AG04450 (cell line): ENCODE data around the gene C14orf132. TPM values are rescaled to one million over a fixed set of nuclear protein-coding genes. Genes with fewer than 3 reads are reported as not detected.

Source experiments
- CTCF ChIA-PET: fragments of 300-600, 350-600 bp; formaldehyde crosslinking; extraction: SDS; loops from one replicate; lab custom pipeline; 2022; ENCODE audit warnings: antibody characterized with exemption, inconsistent platforms; lab: Charles Lee
- POLR2A ChIA-PET: fragments of 350-600 bp; formaldehyde crosslinking; extraction: SDS; loops from one replicate; lab custom pipeline; 2021; ENCODE audit warnings: antibody characterized with exemption, inconsistent platforms; lab: Yijun Ruan, JAX
- DNase-seq: peaks from one replicate; pipeline ENCODE4 v3.0.0-alpha.2; 2011; ENCODE audit warnings: low read depth, low spot score
- H3K27ac ChIP-seq: one replicate; pipeline ENCODE4 v1.5.1; 2012; ENCODE audit warnings: low read depth, low read length, control low read depth
- H3K27me3 ChIP-seq: one replicate; pipeline ENCODE4 v1.6.0; 2012; ENCODE audit warnings: low read length; ENCODE audit not compliant: control insufficient read depth, insufficient read depth
- H3K4me3 ChIP-seq: 2 replicates; pipeline ENCODE4 v1.5.1; 2011; ENCODE audit warnings: mild to moderate bottlenecking, low read depth, low read length, control low read depth
- H3K9me3 ChIP-seq: 2 replicates; pipeline ENCODE4 v1.5.1; 2012; ENCODE audit warnings: low read length; ENCODE audit not compliant: control insufficient read depth, insufficient read depth
- CTCF ChIP-seq: IDR thresholded peaks from 2 replicates; pipeline ENCODE4 v1.5.1; 2011; ENCODE audit warnings: low read depth, low read length, control low read depth, inconsistent platforms
- polyA plus RNA-seq: library from polyadenylated mRNA; depleted of rRNA; stranded (reverse); fragments of >200 nt; gene quantifications from 2 replicates; pipeline ENCODE4 v1.2.3, GENCODE V29; 2011

C14orf132 gene
- polyA plus RNA-seq, 1 experiment: 42.0 TPM

GRCh38 chr14:96112032-96112431 lies 72.9 kb downstream of the C14orf132 start:
- peaks cover 17% of the 10 kb centered on the region for H3K9me3 ChIP-seq
- POLR2A ChIA-PET: interaction anchor here (0.6 kb wide), 1 partner anchor 123 kb away, joined by 3 read pairs; no protein-coding TSS in a partner anchor
- CTCF ChIA-PET: interaction anchor here (2.1 kb wide), 1 partner anchor 11 kb away, joined by 5 read pairs; no protein-coding TSS in a partner anchor
- no peak for DNase-seq
- H3K27me3 ChIP-seq: no peaks in the 10 kb centered on the region
- no peak overlapping the region for H3K4me3 ChIP-seq
- no peak for TF ChIP-seq CTCF
- H3K27ac ChIP-seq: no peak overlapping the region

GRCh38 chr14:96114002-96114401 lies 74.8 kb downstream of the C14orf132 start:
- Histone ChIP-seq H3K4me3 (no peak overlapping the region), H3K9me3 (peaks cover 17% of the 10 kb centered on the region), H3K27me3 (no peaks in the 10 kb centered on the region), H3K27ac (no peak overlapping the region)
- ChIA-PET CTCF (interaction anchor here (1.3 to 2.1 kb wide), 2 partner anchors 13 kb away, joined by 3 to 5 read pairs; no protein-coding TSS in a partner anchor), POLR2A (no interaction called here)
- TF ChIP-seq CTCF: no peak
- no peak for DNase-seq

- TF ChIP-seq CTCF: peak; percentile 36; the same call in 1 of the 2 replicates
- Histone ChIP-seq H3K9me3 (peaks cover 15% of the 10 kb centered on the region), H3K4me3 (no peak overlapping the region), H3K27ac (peak overlapping the region; percentile 47), H3K27me3 (no peaks in the 10 kb centered on the region)
- ChIA-PET POLR2A (interaction anchor here (1.1 kb wide), 1 partner anchor 12 kb away, joined by 3 read pairs; no protein-coding TSS in a partner anchor), CTCF (interaction anchor here (1.1 to 3.0 kb wide), 2 partner anchors 16 to 17 kb away, joined by 3 to 13 read pairs; no protein-coding TSS in a partner anchor)
- no peak for DNase-seq
Observed at GRCh38 chr14:96117101-96117897, 78.1 kb downstream of the C14orf132 start.

- DNase-seq: no peak
- Histone ChIP-seq H3K9me3 (peaks cover 14% of the 10 kb centered on the region), H3K27ac (peak overlapping the region; percentile 0), H3K4me3 (no peak overlapping the region), H3K27me3 (no peaks in the 10 kb centered on the region)
- ChIA-PET CTCF (interaction anchor here (1.3 to 3.0 kb wide), 2 partner anchors 17 to 156 kb away, joined by 4 to 13 read pairs; no protein-coding TSS in a partner anchor), POLR2A (interaction anchor here (1.1 kb wide), 1 partner anchor 13 kb away, joined by 3 read pairs; no protein-coding TSS in a partner anchor)
- no peak for TF ChIP-seq CTCF
Observed at GRCh38 chr14:96117960-96118359, 78.8 kb downstream of the C14orf132 start.

GRCh38 chr14:96118391-96118790 lies 79.2 kb downstream of the C14orf132 start:
- TF ChIP-seq CTCF: no peak
- peak overlapping the region; percentile 13 for H3K27ac ChIP-seq
- H3K4me3 ChIP-seq: no peak overlapping the region
- ChIA-PET CTCF (interaction anchor here (1.2 to 3.0 kb wide), 3 partner anchors 18 to 155 kb away, joined by 3 to 13 read pairs (median 4); no protein-coding TSS in a partner anchor), POLR2A (no interaction called here)
- no peaks in the 10 kb centered on the region for H3K27me3 ChIP-seq
- no peak for DNase-seq
- H3K9me3 ChIP-seq: peaks cover 14% of the 10 kb centered on the region
